Measurements from ENCODE around the gene CREM. TPM values are rescaled to one million over a fixed set of nuclear protein-coding genes. Genes with fewer than 3 reads are reported as not detected.

The CREM gene
- total and polyA plus RNA-seq, 2 of the 8 experiments (the other 6 are each of a cell fraction or from before 2014, with no cell fraction given): 18.7 to 21.9 TPM

- POLR2A ChIA-PET (ENCODE audit: partially characterized antibody): no interaction called here
- Histone ChIP-seq H3K79me1 (ENCODE audit: low read depth, low read length) (peaks cover 4% of the 10 kb centered on the region), H3K36me3 (ENCODE audit: control insufficient read depth in 2 of 4, insufficient read depth in 4 of 4, low read length in 3 of 4) (no peaks in the 10 kb centered on the region), H3K23ac (ENCODE audit: insufficient read length) (no peak overlapping the region), H3K9ac (replicated peaks in 1 of 4; ENCODE audit: extremely low read depth in 1 of 4, low read depth in 3 of 4, low read length in 3 of 4) (no peak overlapping the region), H3K4me1 (replicated peaks in 1 of 4; ENCODE audit: control insufficient read depth in 3 of 4, insufficient read depth in 4 of 4, low read length in 3 of 4) (no peaks in the 10 kb centered on the region), H3K79me2 (ENCODE audit: control insufficient read depth in 1 of 2, insufficient read depth in 2 of 2, low read length in 2 of 2) (peaks cover 0 to 3% of the 10 kb centered on the region in 2 experiments; a peak in 2 of 4 replicates), H3K56ac (replicated peaks; ENCODE audit: insufficient read length, low read depth, low read length) (no peak overlapping the region), H3K14ac (ENCODE audit: insufficient read length) (no peak overlapping the region), H3K4me3 (ENCODE audit: extremely low read depth in 1 of 4, insufficient read depth in 2 of 4, low read depth in 3 of 4, low read length in 4 of 4) (no peak overlapping the region), H4K20me1 (replicated peaks in 1 of 2; ENCODE audit: control insufficient read depth in 1 of 2, insufficient read depth in 2 of 2, low read length in 2 of 2) (no peaks in the 10 kb centered on the region), H4K5ac (ENCODE audit: insufficient read length, low read depth, low read length) (no peak overlapping the region), H3K23me2 (ENCODE audit: low read depth, low read length) (peaks cover 3% of the 10 kb centered on the region; the same call in 1 of the 2 replicates), H3K9me3 (ENCODE audit: insufficient read depth in 2 of 2, low read depth in 1 of 2, low read length in 1 of 2) (no peaks in the 10 kb centered on the region), H4K8ac (ENCODE audit: extremely low read depth, insufficient read depth, low read length) (no peak overlapping the region), H3K27ac (ENCODE audit: low read depth, low read length) (no peak overlapping the region), H4K91ac (replicated peaks; ENCODE audit: insufficient read length, low read length) (no peak overlapping the region), H2BK20ac (ENCODE audit: low read length) (no peak overlapping the region), H2BK120ac (replicated peaks; ENCODE audit: low read depth, low read length) (no peak overlapping the region), H3K18ac (ENCODE audit: extremely low read depth, low read length) (no peak overlapping the region), H3K4me2 (ENCODE audit: insufficient read depth in 1 of 2, low read depth in 2 of 2, low read length in 2 of 2) (no peak overlapping the region), H2AK5ac (ENCODE audit: low read depth, low read length) (no peak overlapping the region), H3K27me3 (replicated peaks in 1 of 4; ENCODE audit: control insufficient read depth in 3 of 4, extremely low read depth in 1 of 4, insufficient read depth in 3 of 4, low read length in 3 of 4) (no peaks in the 10 kb centered on the region), H2AFZ (ENCODE audit: low read length) (no peak overlapping the region), H2BK12ac (ENCODE audit: low read depth, low read length) (no peak overlapping the region), H2BK15ac (ENCODE audit: low read length) (no peak overlapping the region), H3K4ac (replicated peaks; ENCODE audit: insufficient read length, low read depth, low read length) (no peak overlapping the region), H2BK5ac (ENCODE audit: low read depth, low read length) (no peak overlapping the region)
- FAIRE-seq (no peak), DNase-seq (ENCODE audit: low read depth in 1 of 2, low spot score in 2 of 2) (no peak)
- CTCF ChIA-PET (ENCODE audit: partially characterized antibody): interaction anchor here (0.6 kb wide), 1 partner anchor 92 kb away, joined by 3 read pairs; no protein-coding TSS in a partner anchor
- 61% methylated on average over 3 of the region's 3 CpGs; no CpG with 5 or more reads in 1 of the 2 experiments for WGBS, 2 experiments (ENCODE audit: extremely low coverage in 1 of 2, insufficient coverage in 1 of 2, insufficient read length in 1 of 2, insufficient replicate concordance in 2 of 2, low coverage in 1 of 2, low lambda C conversion rate in 2 of 2, missing lambda C conversion rate in 1 of 2)
- TF ChIP-seq CHD1 (IDR thresholded peaks at IDR 0.05; ENCODE audit: low read depth, low read length) (no peak), POU5F1 (IDR thresholded peaks at IDR 0.05; ENCODE audit: low read depth, low read length) (no peak), SAP30 (IDR thresholded peaks at IDR 0.05; ENCODE audit: insufficient read depth, insufficient replicate concordance, low read length) (no peak), HDAC2 (IDR thresholded peaks at IDR 0.05; ENCODE audit: borderline replicate concordance in 1 of 2, low read depth in 2 of 2, low read length in 2 of 2) (no peak), TBP (IDR thresholded peaks at IDR 0.05; ENCODE audit: low read depth, low read length) (no peak), CBX5 (IDR thresholded peaks at IDR 0.05; ENCODE audit: low read depth, low read length) (no peak), BRCA1 (IDR thresholded peaks at IDR 0.05; ENCODE audit: low read depth, low read length) (no peak), SIRT6 (IDR thresholded peaks at IDR 0.05; ENCODE audit: low read length) (no peak), SP4 (IDR thresholded peaks at IDR 0.05; ENCODE audit: low read length) (no peak), GTF2F1 (IDR thresholded peaks at IDR 0.05; ENCODE audit: borderline replicate concordance, low read depth, low read length) (no peak), KDM5A (IDR thresholded peaks at IDR 0.05; ENCODE audit: low read length) (no peak), FOSL1 (IDR thresholded peaks at IDR 0.05; ENCODE audit: insufficient read depth, low read depth, low read length) (no peak), ASH2L (IDR thresholded peaks at IDR 0.05; ENCODE audit: low read length) (no peak)
- TF ChIP-seq, protein P1, sequence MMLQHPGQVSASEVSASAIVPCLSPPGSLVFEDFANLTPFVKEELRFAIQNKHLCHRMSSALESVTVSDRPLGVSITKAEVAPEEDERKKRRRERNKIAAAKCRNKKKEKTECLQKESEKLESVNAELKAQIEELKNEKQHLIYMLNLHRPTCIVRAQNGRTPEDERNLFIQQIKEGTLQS (IDR thresholded peaks at IDR 0.05; ENCODE audit: insufficient read depth, low read depth, low read length): no peak
Observed at GRCh38 chr10:35140727-35141126, 14.1 kb downstream of the CREM start.
